ENCODE results near the gene CCAR1.

Gene CCAR1

GRCh38 chr10:68811314-68812009 lies 90.4 kb downstream of the CCAR1 start:
- TF ChIP-seq CTCF (conservative IDR thresholded peaks at IDR 0.05; ENCODE audit: low read length) (no peak), EZH2phosphoT487 (IDR thresholded peaks at IDR 0.05; ENCODE audit: borderline replicate concordance) (no peak)
- Histone ChIP-seq H3K36me3 (ENCODE audit: insufficient read depth, low read length) (no peaks in the 10 kb centered on the region), H3K9me2 (replicated peaks; ENCODE audit: low read depth, low read length) (no peaks in the 10 kb centered on the region), H3K4me1 (ENCODE audit: insufficient read depth, low read length, poor library complexity, severe bottlenecking) (no peaks in the 10 kb centered on the region), H3K4me2 (ENCODE audit: low read depth, low read length, poor library complexity, severe bottlenecking) (no peak overlapping the region), H3K79me2 (ENCODE audit: insufficient read depth, low read length) (no peaks in the 10 kb centered on the region), H3K27me3 (ENCODE audit: insufficient read depth, low read length, poor library complexity, severe bottlenecking) (no peaks in the 10 kb centered on the region), H4K20me1 (ENCODE audit: insufficient read depth, low read length, poor library complexity, severe bottlenecking) (no peaks in the 10 kb centered on the region), H3K9ac (ENCODE audit: low read depth, low read length, poor library complexity, severe bottlenecking) (no peak overlapping the region), H3F3A (ENCODE audit: low read depth) (no peaks in the 10 kb centered on the region), H3K4me3 (ENCODE audit: low read length, poor library complexity, severe bottlenecking) (no peak overlapping the region), H3K9me3 (ENCODE audit: insufficient read depth, low read depth, low read length) (no peaks in the 10 kb centered on the region), H2AFZ (ENCODE audit: low read length) (no peak overlapping the region)

GRCh38 chr10:68812420-68812819 lies 91.4 kb downstream of the CCAR1 start:
- Histone ChIP-seq H3K4me2 (ENCODE audit: low read depth, low read length, poor library complexity, severe bottlenecking) (no peak overlapping the region), H3K9ac (ENCODE audit: low read depth, low read length, poor library complexity, severe bottlenecking) (no peak overlapping the region), H3K9me3 (ENCODE audit: insufficient read depth, low read depth, low read length) (no peaks in the 10 kb centered on the region), H3K79me2 (ENCODE audit: insufficient read depth, low read length) (no peaks in the 10 kb centered on the region), H3K4me3 (ENCODE audit: low read length, poor library complexity, severe bottlenecking) (no peak overlapping the region), H3K27me3 (ENCODE audit: insufficient read depth, low read length, poor library complexity, severe bottlenecking) (no peaks in the 10 kb centered on the region), H3F3A (ENCODE audit: low read depth) (no peaks in the 10 kb centered on the region), H2AFZ (ENCODE audit: low read length) (no peak overlapping the region), H3K36me3 (ENCODE audit: insufficient read depth, low read length) (no peaks in the 10 kb centered on the region), H4K20me1 (ENCODE audit: insufficient read depth, low read length, poor library complexity, severe bottlenecking) (no peaks in the 10 kb centered on the region), H3K4me1 (ENCODE audit: insufficient read depth, low read length, poor library complexity, severe bottlenecking) (no peaks in the 10 kb centered on the region), H3K9me2 (replicated peaks; ENCODE audit: low read depth, low read length) (no peaks in the 10 kb centered on the region)
- TF ChIP-seq EZH2phosphoT487 (IDR thresholded peaks at IDR 0.05; ENCODE audit: borderline replicate concordance) (no peak), CTCF (conservative IDR thresholded peaks at IDR 0.05; ENCODE audit: low read length) (no peak)

GRCh38 chr10:68813559-68813958 lies 92.5 kb downstream of the CCAR1 start:
- no peak overlapping the region for H3K4me3 ChIP-seq (ENCODE audit: low read length, poor library complexity, severe bottlenecking)
- no peaks in the 10 kb centered on the region for H4K20me1 ChIP-seq (ENCODE audit: insufficient read depth, low read length, poor library complexity, severe bottlenecking)
- H3K79me2 ChIP-seq (ENCODE audit: insufficient read depth, low read length) = no peaks in the 10 kb centered on the region
- no peaks in the 10 kb centered on the region for H3K9me2 ChIP-seq (replicated peaks; ENCODE audit: low read depth, low read length)
- no peaks in the 10 kb centered on the region for H3K4me1 ChIP-seq (ENCODE audit: insufficient read depth, low read length, poor library complexity, severe bottlenecking)
- TF ChIP-seq CTCF (conservative IDR thresholded peaks at IDR 0.05; ENCODE audit: low read length) (no peak), EZH2phosphoT487 (IDR thresholded peaks at IDR 0.05; ENCODE audit: borderline replicate concordance) (no peak)
- H3K9ac ChIP-seq (ENCODE audit: low read depth, low read length, poor library complexity, severe bottlenecking) = no peak overlapping the region
- H3K27me3 ChIP-seq (ENCODE audit: insufficient read depth, low read length, poor library complexity, severe bottlenecking) = no peaks in the 10 kb centered on the region
- H3K4me2 ChIP-seq (ENCODE audit: low read depth, low read length, poor library complexity, severe bottlenecking) = no peak overlapping the region
- H2AFZ ChIP-seq (ENCODE audit: low read length) = no peak overlapping the region
- H3K9me3 ChIP-seq (ENCODE audit: insufficient read depth, low read depth, low read length) = no peaks in the 10 kb centered on the region
- no peaks in the 10 kb centered on the region for H3F3A ChIP-seq (ENCODE audit: low read depth)
- H3K36me3 ChIP-seq (ENCODE audit: insufficient read depth, low read length) = no peaks in the 10 kb centered on the region

Measured in Loucy (cell line).